Loucy (cell line): Measurements from ENCODE around the gene LUC7L2.

Source experiments
- H2AFZ ChIP-seq: fragments of 200-600 bp; sonication (generic); 2 replicates; pipeline ENCODE4 v1.6.0; 2016; ENCODE audit warnings: antibody characterized with exemption, mild to moderate bottlenecking, low read length, moderate library complexity
- H3F3A ChIP-seq: fragments of 200-600 bp; 2 replicates; pipeline ENCODE4 v1.6.0; 2016; ENCODE audit warnings: antibody characterized with exemption, low read depth, mild to moderate bottlenecking
- H3K27me3 ChIP-seq: fragments of 200-600 bp; sonication (generic); 2 replicates; pipeline ENCODE4 v1.6.1; 2014; ENCODE audit warnings: low read length, mild to moderate bottlenecking; ENCODE audit not compliant: insufficient read depth, poor library complexity, severe bottlenecking
- H3K36me3 ChIP-seq: fragments of 200-600 bp; sonication (generic); 2 replicates; pipeline ENCODE4 v1.6.1; 2016; ENCODE audit warnings: low read length; ENCODE audit not compliant: insufficient read depth
- H3K4me1 ChIP-seq: fragments of 200-600 bp; sonication (generic); 2 replicates; pipeline ENCODE4 v1.5.1; 2014; ENCODE audit warnings: low read length, mild to moderate bottlenecking; ENCODE audit not compliant: insufficient read depth, poor library complexity, severe bottlenecking
- H3K4me2 ChIP-seq: fragments of 200-600 bp; sonication (generic); 2 replicates; pipeline ENCODE4 v1.6.0; 2014; ENCODE audit warnings: antibody characterized with exemption, low read length, low read depth, mild to moderate bottlenecking; ENCODE audit not compliant: poor library complexity, severe bottlenecking
- H3K4me3 ChIP-seq: fragments of 200-600 bp; sonication (generic); 2 replicates; pipeline ENCODE4 v1.5.1; 2014; ENCODE audit warnings: low read length, mild to moderate bottlenecking, mixed read lengths; ENCODE audit not compliant: poor library complexity, severe bottlenecking
- H3K79me2 ChIP-seq: fragments of 200-600 bp; sonication (generic); 2 replicates; pipeline ENCODE4 v1.6.1; 2014; ENCODE audit warnings: low read length; ENCODE audit not compliant: insufficient read depth
- H3K9ac ChIP-seq: fragments of 200-600 bp; sonication (generic); 2 replicates; pipeline ENCODE4 v1.6.0; 2014; ENCODE audit warnings: mild to moderate bottlenecking, low read depth, low read length, moderate library complexity; ENCODE audit not compliant: poor library complexity, severe bottlenecking
- H3K9me2 ChIP-seq: fragments of 200-600 bp; sonication (generic); replicated peaks from 2 replicates; pipeline ENCODE4 v1.6.1; 2016; ENCODE audit warnings: low read depth, low read length, mixed read lengths
- H3K9me3 ChIP-seq: fragments of 200-600 bp; sonication (generic); 2 replicates; pipeline ENCODE4 v1.6.1; 2014; ENCODE audit warnings: mild to moderate bottlenecking, antibody characterized with exemption, low read length, low read depth; ENCODE audit not compliant: insufficient read depth
- H4K20me1 ChIP-seq: fragments of 200-600 bp; sonication (generic); 2 replicates; pipeline ENCODE4 v1.6.0; 2014; ENCODE audit warnings: antibody characterized with exemption, low read length, mild to moderate bottlenecking; ENCODE audit not compliant: insufficient read depth, poor library complexity, severe bottlenecking
- EZH2phosphoT487 ChIP-seq: fragments of 200-600 bp; IDR thresholded peaks from 2 replicates; pipeline ENCODE4 v1.6.1; 2018; ENCODE audit warnings: antibody characterized with exemption, mild to moderate bottlenecking, moderate library complexity, borderline replicate concordance
- TF ChIP-seq, protein P1 (sequence below): fragments of 200-600 bp; sonication (generic); conservative IDR thresholded peaks from 2 replicates; pipeline ENCODE4 v1.5.1; 2014; ENCODE audit warnings: mild to moderate bottlenecking, antibody characterized with exemption, low read length

The LUC7L2 gene

DNA sequence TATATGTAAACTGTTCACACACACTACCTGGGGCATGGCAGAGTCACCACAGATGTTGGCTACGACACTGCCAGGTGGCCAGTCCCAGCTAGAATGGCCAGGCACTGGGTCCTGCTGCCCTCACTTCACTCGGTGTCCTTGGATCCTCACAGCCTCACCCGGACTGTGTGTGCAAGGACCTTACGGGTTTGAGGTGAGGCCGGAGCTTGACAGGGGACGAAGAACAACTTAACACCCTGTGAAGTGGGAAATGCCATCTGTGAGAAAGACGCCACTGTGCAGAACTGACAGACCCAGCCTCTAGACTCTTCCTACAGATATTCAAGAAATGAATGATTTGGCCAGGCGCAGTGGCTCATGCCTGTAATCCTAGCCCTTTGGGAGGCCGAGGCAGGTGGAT is 77.1 kb downstream of the LUC7L2 start:
- Histone ChIP-seq H3K9me3 (no peaks in the 10 kb centered on the region), H3K4me2 (no peak overlapping the region), H3K9me2 (no peaks in the 10 kb centered on the region), H2AFZ (no peak overlapping the region), H3K27me3 (no peaks in the 10 kb centered on the region), H3K9ac (no peak overlapping the region), H3K4me1 (no peaks in the 10 kb centered on the region), H3K36me3 (peaks cover 5% of the 10 kb centered on the region; the same call in 1 of the 2 replicates), H4K20me1 (no peaks in the 10 kb centered on the region), H3K79me2 (no peaks in the 10 kb centered on the region), H3F3A (no peaks in the 10 kb centered on the region), H3K4me3 (no peak overlapping the region)
- no peak for TF ChIP-seq EZH2phosphoT487
- TF ChIP-seq, protein P1, sequence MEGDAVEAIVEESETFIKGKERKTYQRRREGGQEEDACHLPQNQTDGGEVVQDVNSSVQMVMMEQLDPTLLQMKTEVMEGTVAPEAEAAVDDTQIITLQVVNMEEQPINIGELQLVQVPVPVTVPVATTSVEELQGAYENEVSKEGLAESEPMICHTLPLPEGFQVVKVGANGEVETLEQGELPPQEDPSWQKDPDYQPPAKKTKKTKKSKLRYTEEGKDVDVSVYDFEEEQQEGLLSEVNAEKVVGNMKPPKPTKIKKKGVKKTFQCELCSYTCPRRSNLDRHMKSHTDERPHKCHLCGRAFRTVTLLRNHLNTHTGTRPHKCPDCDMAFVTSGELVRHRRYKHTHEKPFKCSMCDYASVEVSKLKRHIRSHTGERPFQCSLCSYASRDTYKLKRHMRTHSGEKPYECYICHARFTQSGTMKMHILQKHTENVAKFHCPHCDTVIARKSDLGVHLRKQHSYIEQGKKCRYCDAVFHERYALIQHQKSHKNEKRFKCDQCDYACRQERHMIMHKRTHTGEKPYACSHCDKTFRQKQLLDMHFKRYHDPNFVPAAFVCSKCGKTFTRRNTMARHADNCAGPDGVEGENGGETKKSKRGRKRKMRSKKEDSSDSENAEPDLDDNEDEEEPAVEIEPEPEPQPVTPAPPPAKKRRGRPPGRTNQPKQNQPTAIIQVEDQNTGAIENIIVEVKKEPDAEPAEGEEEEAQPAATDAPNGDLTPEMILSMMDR: no peak

DNA sequence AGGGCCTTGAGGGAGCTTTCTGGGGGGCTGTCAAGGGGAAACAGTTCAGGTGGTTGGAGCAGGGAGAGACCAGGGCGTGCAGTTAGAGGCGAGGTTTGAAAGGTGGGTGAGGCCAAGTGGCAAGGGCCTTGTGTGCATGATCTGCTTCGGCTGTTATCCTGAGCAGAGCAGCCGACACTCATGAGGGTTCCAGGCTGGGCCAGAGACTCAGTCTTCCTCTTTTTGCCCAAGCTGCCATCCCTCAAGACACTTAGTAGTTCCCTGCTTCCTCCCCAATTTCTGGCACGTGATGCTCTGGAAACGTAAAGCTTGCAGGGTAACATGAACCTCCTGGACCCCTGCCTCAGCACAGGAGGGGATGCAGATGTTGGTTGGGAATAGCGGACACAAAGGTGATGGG is 79.7 kb downstream of the LUC7L2 start:
- Histone ChIP-seq H3K9me3 (no peaks in the 10 kb centered on the region), H2AFZ (no peak overlapping the region), H4K20me1 (no peaks in the 10 kb centered on the region), H3K27me3 (no peaks in the 10 kb centered on the region), H3K9ac (no peak overlapping the region), H3K4me3 (no peak overlapping the region), H3K79me2 (no peaks in the 10 kb centered on the region), H3F3A (no peaks in the 10 kb centered on the region), H3K9me2 (no peaks in the 10 kb centered on the region), H3K36me3 (no peaks in the 10 kb centered on the region), H3K4me1 (no peaks in the 10 kb centered on the region), H3K4me2 (no peak overlapping the region)
- TF ChIP-seq, protein P1: no peak
- no peak for TF ChIP-seq EZH2phosphoT487

DNA sequence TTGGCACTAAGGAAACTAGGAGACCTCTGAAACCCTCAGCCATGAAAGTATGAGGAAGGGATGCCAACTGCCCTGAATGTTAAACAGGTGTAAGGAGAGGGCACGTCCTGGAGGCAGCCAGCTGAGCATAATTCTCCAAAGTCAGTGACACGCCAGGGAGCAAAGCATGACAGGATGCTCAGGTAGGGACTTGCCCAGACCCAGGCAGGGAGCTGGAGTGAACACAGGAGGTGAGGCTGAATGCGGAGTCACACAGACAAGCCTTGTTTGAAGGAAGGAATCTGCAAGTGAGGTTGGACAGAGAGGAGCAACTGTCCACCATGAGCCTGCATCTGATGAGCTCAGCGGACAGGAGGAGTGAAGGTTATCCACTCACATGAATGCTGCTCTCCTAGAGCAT is 82.3 kb downstream of the LUC7L2 start:
- Histone ChIP-seq H3K9me2 (no peaks in the 10 kb centered on the region), H3K4me2 (no peak overlapping the region), H4K20me1 (no peaks in the 10 kb centered on the region), H3K27me3 (no peaks in the 10 kb centered on the region), H3K79me2 (no peaks in the 10 kb centered on the region), H2AFZ (no peak overlapping the region), H3K9ac (no peak overlapping the region), H3K36me3 (no peaks in the 10 kb centered on the region), H3F3A (no peaks in the 10 kb centered on the region), H3K4me3 (no peak overlapping the region), H3K4me1 (no peaks in the 10 kb centered on the region), H3K9me3 (no peaks in the 10 kb centered on the region)
- TF ChIP-seq, protein P1: no peak
- TF ChIP-seq EZH2phosphoT487: no peak
